Upper lobe of right lung (tissue), 1 donor: Measurements from ENCODE around the gene PTPRCAP. TPM values are rescaled to one million over a fixed set of nuclear protein-coding genes. Genes with fewer than 3 reads are reported as not detected.
A peak's percentile ranks its signal among the peaks of the same experiment; 100 is the strongest.
"Not testable (repeated sequence)": the region's sequence is repeated elsewhere in the genome, so short reads cannot be mapped to it uniquely, and the experiment has no call there.

Source experiments
- ATAC-seq: fragments of 200-7000 bp; cut with Tn5 transposase; one replicate; pipeline ENCODE4 v1.9.1; 2020; ENCODE audit warnings: mild to moderate bottlenecking, moderate library complexity
- DNase-seq: peaks from one replicate; pipeline ENCODE4 v3.0.0-alpha.2; 2020
- H3K27ac ChIP-seq: fragments of 200-600 bp; one replicate; pipeline ENCODE4 v1.8.0; 2022
- H3K27me3 ChIP-seq: fragments of 200-600 bp; one replicate; pipeline ENCODE4 v1.8.0; 2022; ENCODE audit warnings: mild to moderate bottlenecking
- H3K36me3 ChIP-seq: fragments of 200-600 bp; one replicate; pipeline ENCODE4 v1.8.0; 2022
- H3K4me1 ChIP-seq: fragments of 200-600 bp; one replicate; pipeline ENCODE4 v1.8.0; 2022
- H3K4me3 ChIP-seq: fragments of 200-600 bp; one replicate; pipeline ENCODE4 v1.8.0; 2022; ENCODE audit warnings: mild to moderate bottlenecking
- H3K9me3 ChIP-seq: fragments of 200-600 bp; one replicate; pipeline ENCODE4 v1.8.0; 2022
- intact Hi-C: fragments of 100-400 bp; cut with DNase I; formaldehyde crosslinking; loops from one replicate; pipeline ENCODE4 v1.11.0; 2022
- total RNA-seq: library from RNA; stranded (reverse); fragmentation: NEBNext Ultra II Directional; extraction: Animal tissue kit (Norgen Biotek cat#: 25700); gene quantifications from one replicate; pipeline ENCODE4 v1.2.1, GENCODE V29; 2021
- TF ChIP-seq, protein P1 (sequence below): fragments of 200-600 bp; IDR thresholded peaks from one replicate; pipeline ENCODE4 v1.8.0; 2022; ENCODE audit warnings: antibody characterized with exemption
- donor health status: DM: no; HTN: yes; CAD: no; lungs with severe emphysema.

The PTPRCAP gene
- total RNA-seq, 1 donor from 2014 or later = 17.7 TPM

DNA sequence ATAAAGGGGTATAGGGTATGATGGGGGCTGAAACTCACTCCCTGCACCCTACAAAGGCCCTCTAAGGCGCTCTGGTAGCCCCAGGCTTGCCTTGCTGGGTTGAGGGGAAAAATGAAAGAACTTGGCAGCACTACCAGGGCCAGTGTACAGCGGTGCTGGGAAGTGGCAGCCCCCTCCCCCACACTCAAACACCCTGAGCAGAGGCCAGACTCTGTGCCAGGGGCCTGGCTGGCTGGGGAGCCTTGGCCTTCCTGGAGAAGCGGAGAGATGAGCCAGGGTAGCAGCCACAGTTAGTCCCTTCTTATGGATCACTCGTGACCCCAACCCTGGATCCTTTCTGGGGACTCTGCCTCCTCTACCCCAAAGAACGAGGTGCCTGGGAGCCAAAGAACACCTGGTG is 28.9 kb upstream of the PTPRCAP start:
- TF ChIP-seq, protein P1, sequence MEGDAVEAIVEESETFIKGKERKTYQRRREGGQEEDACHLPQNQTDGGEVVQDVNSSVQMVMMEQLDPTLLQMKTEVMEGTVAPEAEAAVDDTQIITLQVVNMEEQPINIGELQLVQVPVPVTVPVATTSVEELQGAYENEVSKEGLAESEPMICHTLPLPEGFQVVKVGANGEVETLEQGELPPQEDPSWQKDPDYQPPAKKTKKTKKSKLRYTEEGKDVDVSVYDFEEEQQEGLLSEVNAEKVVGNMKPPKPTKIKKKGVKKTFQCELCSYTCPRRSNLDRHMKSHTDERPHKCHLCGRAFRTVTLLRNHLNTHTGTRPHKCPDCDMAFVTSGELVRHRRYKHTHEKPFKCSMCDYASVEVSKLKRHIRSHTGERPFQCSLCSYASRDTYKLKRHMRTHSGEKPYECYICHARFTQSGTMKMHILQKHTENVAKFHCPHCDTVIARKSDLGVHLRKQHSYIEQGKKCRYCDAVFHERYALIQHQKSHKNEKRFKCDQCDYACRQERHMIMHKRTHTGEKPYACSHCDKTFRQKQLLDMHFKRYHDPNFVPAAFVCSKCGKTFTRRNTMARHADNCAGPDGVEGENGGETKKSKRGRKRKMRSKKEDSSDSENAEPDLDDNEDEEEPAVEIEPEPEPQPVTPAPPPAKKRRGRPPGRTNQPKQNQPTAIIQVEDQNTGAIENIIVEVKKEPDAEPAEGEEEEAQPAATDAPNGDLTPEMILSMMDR = no peak
- Histone ChIP-seq H3K27me3 (no peaks in the 10 kb centered on the region), H3K36me3 (no peaks in the 10 kb centered on the region), H3K27ac (no peak overlapping the region), H3K4me1 (peaks cover 26% of the 10 kb centered on the region), H3K9me3 (no peaks in the 10 kb centered on the region), H3K4me3 (no peak overlapping the region)
- no peak for ATAC-seq
- intact Hi-C loops = no loop called here
- no peak for DNase-seq

DNA sequence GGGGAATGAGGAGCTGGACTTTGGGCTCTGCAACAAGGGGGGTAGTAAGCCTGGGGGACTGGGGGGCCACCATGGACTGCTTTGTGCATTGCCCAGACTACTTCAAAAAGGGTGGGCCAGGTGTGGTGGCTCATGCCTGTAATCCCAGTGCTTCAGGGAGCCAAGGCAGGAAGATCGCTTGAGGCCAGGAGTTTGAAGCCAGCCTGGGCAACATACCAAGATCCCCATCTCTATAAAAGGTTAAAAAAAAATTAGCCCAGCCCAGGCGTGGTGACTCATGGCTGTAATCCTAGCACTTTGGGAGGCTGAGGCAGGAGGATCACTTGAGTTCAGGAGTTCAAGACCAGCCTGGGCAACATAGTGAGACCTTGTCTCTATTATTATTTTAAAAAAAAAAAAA is 28.0 kb upstream of the PTPRCAP start:
- DNase-seq, intact Hi-C loops: not testable (repeated sequence)

DNA sequence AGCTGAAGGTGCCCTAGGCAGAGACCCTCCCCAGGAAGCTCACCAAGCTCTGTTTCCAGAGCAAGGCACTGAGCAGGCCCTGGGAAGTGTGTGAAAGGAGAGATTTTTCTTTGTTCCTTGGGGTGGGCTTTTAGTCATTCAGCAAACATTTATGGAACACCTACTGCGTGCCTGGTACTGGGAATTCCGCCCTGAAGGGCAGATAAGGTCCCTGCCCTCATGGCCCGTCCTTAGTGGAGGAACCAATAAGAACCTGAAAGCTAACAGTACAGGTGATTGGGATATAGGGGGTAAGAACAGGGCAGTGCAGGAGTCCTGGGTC is 27.7 kb upstream of the PTPRCAP start:
- intact Hi-C loops = no loop called here
- Histone ChIP-seq H3K27ac (peak overlapping the region; percentile 92), H3K9me3 (no peaks in the 10 kb centered on the region), H3K4me3 (peak overlapping the region; percentile 73), H3K4me1 (peaks cover 26% of the 10 kb centered on the region), H3K36me3 (no peaks in the 10 kb centered on the region), H3K27me3 (no peaks in the 10 kb centered on the region)
- no peak for ATAC-seq
- TF ChIP-seq, protein P1 = no peak
- DNase-seq = no peak

More for the DNA sequence above, 28.0 kb upstream of the PTPRCAP start:
- ATAC-seq, H3K9me3 ChIP-seq, H3K27me3 ChIP-seq, H3K36me3 ChIP-seq: not testable (repeated sequence)
- Histone ChIP-seq H3K27ac (peak overlapping the region; percentile 92), H3K4me1 (peaks cover 26% of the 10 kb centered on the region), H3K4me3 (peak overlapping the region; percentile 73)

DNA sequence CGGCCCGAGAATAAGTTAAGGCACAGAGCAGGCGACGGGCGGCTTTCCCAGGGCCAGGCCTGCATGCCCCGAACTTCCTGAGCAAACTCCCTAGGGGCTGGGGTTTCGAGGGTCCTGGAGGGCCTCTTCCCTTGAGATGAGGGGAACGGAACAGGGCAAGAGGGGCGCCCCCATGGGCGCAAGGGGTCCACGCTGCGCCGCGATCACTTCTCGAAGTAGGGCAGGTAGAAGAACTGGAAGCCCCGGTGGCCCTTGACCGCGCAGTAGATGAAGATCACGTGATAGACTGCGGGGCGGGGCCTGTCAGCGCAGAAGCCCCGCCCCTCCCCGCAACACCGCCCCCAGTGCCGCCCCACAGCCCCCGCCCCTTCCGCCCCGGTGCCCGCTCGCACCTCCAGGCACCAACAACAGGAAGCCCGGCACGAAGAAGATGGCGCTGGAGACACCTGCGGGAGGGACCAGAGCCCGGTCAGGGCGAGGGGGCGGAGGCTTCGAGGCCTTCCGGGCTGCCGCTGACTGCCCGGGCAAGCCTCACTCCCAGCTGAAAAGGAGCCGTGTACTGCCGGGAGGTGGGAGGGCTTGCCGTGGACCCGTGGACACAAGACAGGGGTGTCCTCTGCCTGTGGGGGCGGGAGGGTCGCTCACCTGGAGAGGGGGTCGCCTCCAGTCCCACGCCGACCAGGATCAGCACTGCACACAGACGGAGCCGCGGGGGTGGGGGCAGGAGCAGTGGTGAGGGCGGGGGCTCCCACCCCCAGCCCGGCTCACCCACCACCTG is 27.1 kb upstream of the PTPRCAP start:
- no peaks in the 10 kb centered on the region for H3K27me3 ChIP-seq
- no peaks in the 10 kb centered on the region for H3K36me3 ChIP-seq
- intact Hi-C loops = no loop called here
- peak overlapping the region; percentile 73 for H3K4me3 ChIP-seq
- peaks cover 24% of the 10 kb centered on the region for H3K4me1 ChIP-seq
- no peaks in the 10 kb centered on the region for H3K9me3 ChIP-seq
- DNase-seq = peak; percentile 96
- peak; percentile 85 for ATAC-seq
- peak overlapping the region; percentile 92 for H3K27ac ChIP-seq
- TF ChIP-seq, protein P1 = no peak

DNA sequence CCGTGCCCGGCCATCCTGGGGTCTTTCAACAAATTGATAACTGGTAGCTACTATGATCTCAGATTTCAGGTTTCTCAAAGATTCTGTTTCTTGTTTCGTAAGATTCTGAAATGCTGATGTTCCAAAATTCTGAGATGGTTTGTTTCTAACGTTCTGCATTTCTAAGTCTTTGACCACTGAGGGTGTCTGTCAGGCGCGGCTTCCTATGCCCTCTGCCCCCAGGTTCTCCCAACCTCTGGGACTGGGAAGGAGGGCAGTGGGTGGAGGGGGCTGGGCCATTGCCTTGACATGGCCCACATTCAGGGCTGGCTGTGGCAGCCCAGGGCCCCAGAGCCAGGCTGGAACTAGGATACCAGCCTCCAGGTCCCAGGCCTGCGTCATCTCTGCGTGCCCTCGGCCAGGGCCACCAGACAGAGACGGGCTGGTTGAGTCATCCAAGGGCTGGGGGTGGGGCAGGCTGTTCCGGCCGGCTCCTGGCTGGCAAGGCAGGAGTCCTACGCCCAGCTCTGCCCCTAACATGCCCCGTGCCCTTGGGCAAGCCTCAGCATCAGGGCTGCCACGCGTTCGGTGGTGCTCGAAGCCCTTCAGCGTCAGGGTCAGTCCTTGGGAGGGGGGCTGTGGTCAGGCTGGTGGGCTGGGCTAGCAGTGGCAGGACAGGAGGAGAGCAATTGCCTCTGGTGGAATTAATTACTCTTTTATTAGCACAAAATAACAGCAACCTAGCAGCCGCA is 26.4 kb upstream of the PTPRCAP start:
- Histone ChIP-seq H3K9me3 (no peaks in the 10 kb centered on the region), H3K36me3 (no peaks in the 10 kb centered on the region), H3K27ac (peak overlapping the region; percentile 92), H3K27me3 (no peaks in the 10 kb centered on the region), H3K4me1 (peaks cover 22% of the 10 kb centered on the region), H3K4me3 (peak overlapping the region; percentile 73)
- DNase-seq (peak; percentile 88), ATAC-seq (peak; percentile 70)
- TF ChIP-seq, protein P1 = no peak
- intact Hi-C loops = no loop called here

DNA sequence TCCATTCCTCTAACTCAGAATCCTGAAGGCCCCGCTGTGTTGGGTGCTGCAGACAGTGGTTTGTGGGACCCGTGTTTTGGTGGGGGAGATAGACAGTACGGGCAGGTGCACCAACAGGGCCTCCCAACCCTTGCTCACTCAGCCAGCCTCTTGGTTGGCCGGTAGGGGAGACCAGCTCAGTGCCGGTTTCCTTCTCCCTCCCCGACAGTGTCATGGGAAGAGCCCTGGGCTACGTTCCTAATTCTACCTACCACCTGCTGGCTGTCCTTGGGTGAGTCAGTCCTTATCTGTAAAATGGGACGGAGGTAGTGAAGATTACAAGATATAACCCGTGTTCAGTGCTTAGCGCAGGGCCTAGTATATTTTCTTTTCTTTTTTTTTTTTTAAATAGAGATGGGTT is 25.7 kb upstream of the PTPRCAP start:
- TF ChIP-seq, protein P1 = no peak
- no peak overlapping the region for H3K27ac ChIP-seq
- no peaks in the 10 kb centered on the region for H3K36me3 ChIP-seq
- intact Hi-C loops = no loop called here
- H3K4me1 ChIP-seq = peaks cover 20% of the 10 kb centered on the region
- no peak overlapping the region for H3K4me3 ChIP-seq
- ATAC-seq = no peak
- H3K9me3 ChIP-seq = no peaks in the 10 kb centered on the region
- DNase-seq = no peak
- no peaks in the 10 kb centered on the region for H3K27me3 ChIP-seq
